Activated CD8-positive, alpha-beta T cell treated with anti-CD3 and anti-CD28 coated beads, Interleukin-2, amount 10 ng/mL, durations not matched to agents 7 days and 5 days (primary cell): ENCODE data around the gene SNED1. TPM values are rescaled to one million over a fixed set of nuclear protein-coding genes. Genes with fewer than 3 reads are reported as not detected.

Experiments used
- ATAC-seq: fragments of 150-1000 bp; cut with Tn5 transposase; one replicate; pipeline ENCODE4 v1.10.0; 2021; ENCODE audit warnings: moderate library complexity
- CTCF ChIA-PET: fragments of 350-600 bp; sonication (Branson Sonifier 250); formaldehyde crosslinking; loops from one replicate; lab custom pipeline; 2021; ENCODE audit warnings: antibody characterized with exemption; lab: Charles Lee
- POLR2A ChIA-PET: fragments of 350-600 bp; sonication (Branson Sonifier 250); formaldehyde crosslinking; loops from one replicate; lab custom pipeline; 2021; ENCODE audit warnings: antibody characterized with exemption; lab: Charles Lee
- DNase-seq: peaks from one replicate; pipeline ENCODE4 v3.0.0-alpha.2; 2020
- H3K27ac Mint-ChIP-seq: one replicate; pipeline ENCODE4 v1.8.0; 2021; ENCODE audit warnings: mild to moderate bottlenecking, mixed read lengths
- H3K27me3 Mint-ChIP-seq: one replicate; pipeline ENCODE4 v1.8.0; 2021; ENCODE audit warnings: low read depth, mixed read lengths
- H3K36me3 Mint-ChIP-seq: one replicate; pipeline ENCODE4 v1.8.0; 2021; ENCODE audit warnings: low read depth, mixed read lengths
- H3K4me1 Mint-ChIP-seq: one replicate; pipeline ENCODE4 v1.8.0; 2021; ENCODE audit warnings: low read depth, mixed read lengths
- H3K4me3 Mint-ChIP-seq: one replicate; pipeline ENCODE4 v1.8.0; 2021; ENCODE audit warnings: mild to moderate bottlenecking, mixed read lengths
- H3K9me3 Mint-ChIP-seq: one replicate; pipeline ENCODE4 v1.8.0; 2022; ENCODE audit warnings: mixed read lengths; ENCODE audit not compliant: insufficient read depth
- total RNA-seq, 2 experiments: library from RNA; stranded (reverse); gene quantifications; one replicate each; pipeline ENCODE4 v1.2.3, GENCODE V29; 2021

Gene SNED1
- total RNA-seq, 2 experiments from 2014 or later = 3.4 to 3.5 TPM

DNA sequence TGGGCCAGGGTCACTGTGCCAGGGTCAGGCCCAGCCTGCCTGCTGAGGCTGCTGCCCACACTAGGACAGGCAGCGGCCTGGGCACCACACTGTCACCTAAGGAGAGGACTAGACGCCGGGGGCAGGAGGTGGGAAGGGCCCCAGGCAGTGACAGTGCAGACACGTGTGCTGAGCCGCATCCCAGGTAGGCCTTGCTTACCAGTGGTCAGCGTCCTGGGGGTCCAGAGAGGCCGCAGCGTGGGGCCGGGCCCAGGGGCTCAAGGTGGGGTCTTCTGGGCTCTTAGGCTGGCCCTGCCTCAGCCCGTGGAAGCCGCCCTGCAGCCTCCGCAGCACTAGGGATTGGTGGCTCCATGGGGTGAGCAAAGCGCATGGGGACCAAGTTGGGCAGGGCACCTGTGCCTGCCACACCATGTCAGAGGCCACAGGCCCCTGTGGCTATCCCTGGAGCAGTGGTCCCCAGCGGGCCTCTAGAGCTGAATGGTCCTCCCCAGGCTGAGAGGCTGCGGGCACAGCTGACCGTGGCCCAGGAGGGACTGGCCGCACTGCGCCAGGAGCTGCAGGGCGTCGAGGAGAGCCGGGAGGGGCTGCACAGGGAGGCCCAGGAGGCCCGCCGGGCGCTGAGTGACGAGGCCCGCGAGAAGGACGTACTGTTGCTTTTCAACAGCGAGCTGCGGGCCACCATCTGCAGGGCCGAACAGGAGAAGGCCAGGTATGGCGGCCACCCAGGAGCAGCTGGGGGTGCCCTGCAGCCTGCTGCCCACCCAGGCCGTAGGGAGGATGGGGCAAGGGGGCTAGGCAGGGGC is 35.2 kb upstream of the SNED1 start:
- Mint-ChIP-seq H3K27ac (no peak overlapping the region), H3K9me3 (no peaks in the 10 kb centered on the region), H3K36me3 (no peaks in the 10 kb centered on the region), H3K27me3 (no peaks in the 10 kb centered on the region), H3K4me1 (no peaks in the 10 kb centered on the region), H3K4me3 (no peak overlapping the region)
- ATAC-seq (no peak), DNase-seq (no peak)
- POLR2A ChIA-PET = no interaction called here
- CTCF ChIA-PET = no interaction called here

DNA sequence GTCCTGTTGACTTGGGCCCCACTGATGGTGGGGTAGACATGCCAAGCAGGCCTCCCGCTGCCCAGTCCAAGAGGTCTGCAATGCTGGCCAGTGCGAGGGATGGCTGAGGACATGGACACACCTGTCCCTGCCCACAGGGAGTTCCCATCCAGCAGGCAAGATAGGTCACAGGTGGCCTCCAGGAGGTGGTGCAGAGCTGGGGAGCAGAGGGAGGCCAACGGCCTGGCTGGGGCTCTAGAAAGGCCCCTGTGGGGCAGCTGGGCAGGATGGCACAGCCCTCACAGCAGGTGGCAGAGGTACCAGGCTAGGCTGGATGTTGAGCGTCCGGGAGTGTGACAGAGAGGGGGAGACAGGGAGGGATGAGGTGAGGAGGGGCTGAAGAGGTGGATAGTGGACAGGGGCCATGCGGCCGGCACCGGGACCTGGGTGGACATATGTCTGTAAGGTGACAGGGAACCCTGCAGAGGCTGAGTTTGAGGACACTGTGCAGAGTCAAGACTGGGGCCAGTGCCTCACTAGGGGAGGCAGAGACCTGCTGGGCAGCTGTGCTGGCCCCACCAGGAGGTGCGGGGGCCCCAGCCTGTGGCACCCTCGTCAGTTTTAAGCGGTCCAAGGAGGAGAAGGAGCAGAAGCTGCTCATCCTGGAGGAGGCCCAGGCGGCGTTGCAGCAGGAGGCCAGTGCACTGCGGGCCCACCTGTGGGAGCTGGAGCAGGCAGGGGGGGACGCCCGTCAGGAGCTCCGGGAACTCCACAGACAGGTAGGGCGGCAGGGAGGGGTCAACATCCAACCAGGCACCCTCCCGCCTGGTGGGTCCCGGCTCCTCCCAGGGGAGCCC is 34.3 kb upstream of the SNED1 start:
- ChIA-PET CTCF (no interaction called here), POLR2A (no interaction called here)
- Mint-ChIP-seq H3K4me1 (no peaks in the 10 kb centered on the region), H3K36me3 (no peaks in the 10 kb centered on the region), H3K4me3 (no peak overlapping the region), H3K27ac (no peak overlapping the region), H3K27me3 (no peaks in the 10 kb centered on the region), H3K9me3 (no peaks in the 10 kb centered on the region)
- DNase-seq (no peak), ATAC-seq (peak; percentile 16)

DNA sequence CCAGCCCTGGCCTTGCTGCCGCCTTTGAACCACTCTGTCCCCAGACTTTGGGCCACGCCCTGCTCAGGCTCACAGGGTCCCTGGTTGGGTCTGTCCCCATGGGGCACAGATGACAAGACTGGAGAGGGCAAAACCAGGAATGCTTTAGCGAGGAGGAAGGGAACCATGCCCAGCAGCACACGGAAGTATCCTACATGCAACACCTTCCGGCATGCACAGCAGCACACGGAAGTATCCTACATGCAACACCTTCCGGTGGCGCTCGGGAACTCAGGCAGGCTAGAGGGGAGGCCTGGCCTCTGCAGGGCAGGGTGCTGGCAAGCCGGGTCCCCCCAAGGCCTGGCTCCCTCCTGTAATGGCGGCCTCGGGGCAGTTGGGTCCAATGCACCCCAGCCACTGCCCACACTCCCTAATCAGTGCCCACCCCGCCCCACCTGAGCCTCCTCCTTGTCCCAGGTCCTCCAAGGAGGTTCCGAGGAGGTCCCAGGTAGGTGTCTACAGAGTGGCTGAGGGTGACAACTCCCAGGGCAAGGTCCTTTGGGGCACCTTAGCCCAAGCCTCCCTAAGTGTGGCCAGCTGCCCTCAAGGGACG is 33.6 kb upstream of the SNED1 start:
- Mint-ChIP-seq H3K27me3 (no peaks in the 10 kb centered on the region), H3K27ac (no peak overlapping the region), H3K4me3 (no peak overlapping the region), H3K4me1 (no peaks in the 10 kb centered on the region), H3K9me3 (no peaks in the 10 kb centered on the region), H3K36me3 (no peaks in the 10 kb centered on the region)
- ATAC-seq = no peak
- ChIA-PET CTCF (no interaction called here), POLR2A (no interaction called here)
- DNase-seq = no peak

DNA sequence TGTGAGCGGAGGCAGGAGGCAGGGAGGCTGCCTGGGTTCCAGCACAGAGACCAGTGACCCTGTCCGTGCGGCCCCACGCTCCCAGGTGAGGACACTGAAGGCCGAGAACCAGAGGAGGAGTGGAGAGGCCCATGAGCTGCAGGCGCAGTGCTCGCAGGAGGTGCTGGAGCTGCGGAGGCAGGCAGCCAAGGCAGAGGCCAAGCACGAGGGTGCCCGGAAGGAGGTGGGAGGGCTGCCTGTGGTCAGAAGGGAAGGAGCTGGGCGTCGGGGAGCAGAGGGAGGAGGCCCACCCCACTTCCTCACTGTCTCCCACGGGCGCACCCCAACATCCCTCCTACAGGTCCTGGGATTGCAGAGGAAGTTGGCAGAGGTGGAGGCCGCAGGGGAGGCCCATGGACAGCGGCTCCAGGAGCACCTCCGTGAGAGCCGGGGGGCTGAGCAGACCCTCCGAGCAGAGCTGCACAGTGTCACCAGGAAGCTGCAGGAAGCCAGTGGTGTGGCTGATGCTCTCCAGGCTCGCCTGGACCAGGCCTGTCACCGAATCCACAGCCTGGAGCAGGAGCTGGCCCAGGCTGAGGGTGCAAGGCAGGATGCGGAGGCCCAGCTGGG is 33.0 kb upstream of the SNED1 start:
- Mint-ChIP-seq H3K27ac (no peak overlapping the region), H3K27me3 (no peaks in the 10 kb centered on the region), H3K9me3 (no peaks in the 10 kb centered on the region), H3K4me1 (no peaks in the 10 kb centered on the region), H3K4me3 (no peak overlapping the region), H3K36me3 (no peaks in the 10 kb centered on the region)
- ChIA-PET POLR2A (no interaction called here), CTCF (no interaction called here)
- no peak for DNase-seq
- no peak for ATAC-seq

DNA sequence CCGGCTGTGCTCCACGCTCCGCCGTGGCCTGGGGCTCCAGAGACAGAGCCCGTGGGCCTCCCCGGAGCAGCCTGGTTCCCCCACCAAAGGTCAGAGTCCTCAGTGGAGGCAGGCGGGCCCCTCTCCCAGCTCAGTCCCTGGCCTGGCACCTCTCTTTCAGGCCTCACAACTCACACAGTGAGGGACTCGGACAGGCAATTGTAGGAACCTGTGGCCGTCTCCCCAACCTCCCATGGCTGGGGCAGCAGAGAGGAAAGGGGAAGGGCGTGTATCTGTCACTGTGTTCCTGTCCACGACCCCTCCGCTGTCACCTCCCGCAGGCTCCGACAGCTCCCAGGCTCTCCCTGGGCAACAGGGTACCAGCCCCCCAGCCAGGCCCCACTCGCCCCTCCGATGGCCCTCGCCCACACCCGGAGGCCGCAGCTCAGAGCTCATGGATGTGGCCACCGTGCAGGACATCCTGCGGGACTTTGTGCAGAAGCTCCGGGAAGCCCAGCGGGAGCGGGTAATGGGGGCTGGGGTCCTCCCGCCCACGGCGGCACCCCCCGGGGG is 32.4 kb upstream of the SNED1 start:
- no peaks in the 10 kb centered on the region for H3K36me3 Mint-ChIP-seq
- H3K27ac Mint-ChIP-seq = no peak overlapping the region
- no peaks in the 10 kb centered on the region for H3K4me1 Mint-ChIP-seq
- no peaks in the 10 kb centered on the region for H3K27me3 Mint-ChIP-seq
- POLR2A ChIA-PET = no interaction called here
- ATAC-seq = no peak
- H3K9me3 Mint-ChIP-seq = no peaks in the 10 kb centered on the region
- no peak for DNase-seq
- CTCF ChIA-PET = no interaction called here
- H3K4me3 Mint-ChIP-seq = no peak overlapping the region

DNA sequence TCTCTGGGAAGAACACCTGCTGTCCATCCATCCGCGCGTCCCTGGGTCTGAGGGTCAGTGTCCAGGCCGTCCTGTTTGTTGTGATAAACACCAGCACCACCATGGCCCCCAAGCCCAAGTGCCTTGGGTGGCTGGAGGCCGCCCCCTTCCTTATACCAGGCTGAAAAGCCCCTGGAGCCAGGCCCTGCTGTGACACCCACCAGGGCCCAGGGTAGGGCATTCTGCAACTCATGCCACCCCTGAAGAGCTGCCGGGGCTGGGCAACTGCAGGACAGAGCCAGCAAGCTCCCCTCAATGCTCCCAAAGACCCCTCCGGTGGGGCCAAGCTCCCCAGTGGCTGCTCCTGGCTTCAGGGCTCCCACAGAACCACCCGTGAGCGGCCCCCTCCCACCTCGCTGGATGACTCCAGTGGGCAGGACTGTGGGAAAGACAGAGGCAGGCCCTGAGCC is 31.9 kb upstream of the SNED1 start:
- no peaks in the 10 kb centered on the region for H3K27me3 Mint-ChIP-seq
- no peaks in the 10 kb centered on the region for H3K36me3 Mint-ChIP-seq
- no peaks in the 10 kb centered on the region for H3K9me3 Mint-ChIP-seq
- H3K27ac Mint-ChIP-seq = no peak overlapping the region
- DNase-seq = no peak
- no peak for ATAC-seq
- CTCF ChIA-PET = no interaction called here
- H3K4me1 Mint-ChIP-seq = no peaks in the 10 kb centered on the region
- H3K4me3 Mint-ChIP-seq = no peak overlapping the region
- POLR2A ChIA-PET = no interaction called here

DNA sequence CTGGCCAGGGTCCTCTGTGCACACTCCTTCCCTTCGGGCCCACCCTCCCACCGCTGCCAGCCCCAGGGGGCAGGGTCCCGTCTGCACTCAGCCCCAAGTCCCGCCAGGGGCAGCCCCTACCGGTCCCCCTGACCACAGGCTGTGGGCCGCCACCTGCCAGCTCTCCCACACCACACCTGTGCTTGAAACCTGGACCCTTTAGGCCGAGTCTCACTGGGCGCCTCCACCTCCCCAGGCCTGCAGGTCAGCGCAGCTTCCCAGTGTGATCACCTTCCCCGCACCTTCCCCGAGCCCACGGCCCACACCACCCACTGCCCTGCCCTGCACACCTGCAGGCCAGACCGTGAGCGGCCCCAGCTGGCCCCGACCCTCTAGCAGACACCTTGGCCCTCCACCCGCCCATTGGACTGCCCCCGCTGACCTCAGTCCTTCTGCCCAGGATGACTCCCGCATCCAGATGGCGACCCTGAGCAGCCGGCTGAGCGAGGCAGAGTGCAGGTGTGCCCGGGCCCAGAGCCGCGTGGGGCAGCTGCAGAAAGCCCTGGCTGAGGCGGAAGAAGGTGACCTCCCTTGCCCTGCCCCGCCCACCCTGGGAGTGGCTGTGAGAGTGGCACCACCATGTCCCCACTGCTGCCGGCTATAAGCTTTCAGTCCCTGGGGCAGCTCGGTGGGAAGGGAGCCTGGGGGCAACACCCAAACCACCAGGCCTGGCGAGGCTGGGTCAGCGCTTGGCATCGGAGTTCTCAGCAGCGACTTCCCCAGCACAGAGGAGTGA is 31.3 kb upstream of the SNED1 start:
- Mint-ChIP-seq H3K9me3 (no peaks in the 10 kb centered on the region), H3K4me3 (no peak overlapping the region), H3K4me1 (no peaks in the 10 kb centered on the region), H3K36me3 (no peaks in the 10 kb centered on the region), H3K27me3 (peaks cover 2% of the 10 kb centered on the region), H3K27ac (no peak overlapping the region)
- DNase-seq (no peak), ATAC-seq (no peak)
- POLR2A ChIA-PET = no interaction called here
- CTCF ChIA-PET = no interaction called here

DNA sequence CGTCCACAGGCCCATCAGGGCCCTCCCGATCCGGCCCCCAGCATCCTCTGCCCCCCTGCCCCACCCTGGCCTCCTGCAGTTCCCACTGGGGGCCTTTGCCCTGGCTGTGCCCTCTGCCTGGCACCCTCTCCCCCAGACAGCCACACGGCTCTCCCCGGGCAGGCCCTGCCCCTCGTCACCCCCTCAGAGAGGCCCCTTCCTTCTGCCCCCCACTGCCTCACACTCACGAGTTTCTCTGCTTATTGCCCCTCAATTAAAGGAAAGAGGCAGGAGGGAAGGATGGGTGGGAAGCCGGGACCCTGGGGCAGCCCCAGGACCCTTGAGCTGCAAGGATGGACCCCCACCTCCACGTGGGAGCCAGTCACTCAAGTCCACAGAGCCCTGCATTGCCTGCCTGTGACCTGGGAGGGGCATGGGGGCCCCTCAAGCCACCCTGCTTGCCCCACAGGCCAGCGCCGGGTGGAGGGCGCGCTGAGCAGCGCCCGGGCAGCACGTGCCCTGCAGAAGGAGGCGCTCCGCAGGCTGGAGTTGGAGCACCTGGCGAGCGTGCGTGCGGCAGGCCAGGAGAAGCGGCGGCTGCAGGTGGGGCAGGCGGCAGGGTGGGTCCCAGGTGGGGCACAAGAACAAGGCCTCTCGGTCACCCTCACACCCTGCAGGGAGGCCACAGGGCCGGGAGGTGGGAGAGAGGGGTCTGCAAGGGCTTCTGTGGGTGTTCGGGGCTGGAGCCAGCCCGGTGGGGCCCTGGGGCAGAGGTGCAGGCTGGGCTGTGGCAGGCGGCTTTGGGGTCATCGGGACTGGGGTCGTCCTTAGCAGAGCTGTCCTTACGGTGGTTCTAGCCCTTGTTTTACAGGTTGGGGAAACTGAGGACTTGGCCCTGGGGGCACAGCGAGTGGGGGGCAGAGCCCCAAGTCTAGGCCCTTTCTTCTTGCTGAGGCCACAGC is 30.5 kb upstream of the SNED1 start:
- POLR2A ChIA-PET = no interaction called here
- Mint-ChIP-seq H3K27me3 (peaks cover 2% of the 10 kb centered on the region), H3K36me3 (no peaks in the 10 kb centered on the region), H3K9me3 (no peaks in the 10 kb centered on the region), H3K27ac (no peak overlapping the region), H3K4me1 (no peaks in the 10 kb centered on the region), H3K4me3 (no peak overlapping the region)
- no peak for DNase-seq
- no peak for ATAC-seq
- CTCF ChIA-PET = no interaction called here

DNA sequence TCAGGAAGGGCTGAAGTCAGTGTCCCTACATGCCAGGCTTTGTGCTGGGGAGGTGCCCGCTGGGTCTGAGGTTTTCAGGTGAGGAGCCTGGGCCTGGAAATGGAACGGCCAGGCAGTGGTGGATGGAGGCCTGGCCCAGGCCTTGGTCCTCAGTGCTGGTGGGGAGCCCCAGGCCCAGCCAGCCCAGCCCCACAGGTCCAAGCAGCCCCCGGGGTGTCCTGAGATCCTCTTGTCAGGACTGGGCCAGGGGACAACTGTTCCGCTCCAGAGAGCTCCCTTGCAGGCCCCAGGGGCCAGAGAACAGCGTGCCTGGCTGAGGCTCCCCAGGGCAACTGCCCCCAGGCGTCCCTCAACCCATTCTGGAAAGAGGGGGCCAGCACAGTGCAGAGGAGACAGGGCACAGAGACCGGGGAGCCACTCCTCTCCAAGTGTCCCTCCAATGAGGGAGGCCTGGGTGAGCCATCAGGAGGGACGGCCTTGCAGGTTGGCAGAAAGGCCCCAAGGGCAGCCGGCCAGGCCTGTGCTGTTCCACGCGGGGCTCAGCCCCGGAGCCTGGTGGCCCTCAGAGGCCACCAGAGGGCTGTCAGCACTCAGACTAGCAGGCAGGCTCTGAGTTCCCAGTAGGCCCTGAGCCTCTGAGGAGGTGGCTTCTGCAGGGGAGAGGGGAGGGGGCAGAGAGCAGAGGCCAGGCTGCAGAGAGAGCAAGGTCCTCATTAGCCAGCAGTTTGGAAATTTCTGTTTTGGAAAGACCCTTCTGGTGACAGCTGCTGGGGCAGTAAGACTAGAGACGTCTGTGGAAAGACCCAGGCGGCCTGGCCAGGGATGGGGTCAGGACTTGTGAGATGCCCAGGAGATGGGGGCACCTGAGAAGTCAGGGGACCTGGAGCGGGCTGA is 29.4 kb upstream of the SNED1 start:
- no peak overlapping the region for H3K4me3 Mint-ChIP-seq
- no peaks in the 10 kb centered on the region for H3K9me3 Mint-ChIP-seq
- H3K27ac Mint-ChIP-seq = no peak overlapping the region
- no peak for ATAC-seq
- ChIA-PET CTCF (no interaction called here), POLR2A (no interaction called here)
- no peaks in the 10 kb centered on the region for H3K36me3 Mint-ChIP-seq
- DNase-seq = no peak
- no peaks in the 10 kb centered on the region for H3K4me1 Mint-ChIP-seq
- peaks cover 5% of the 10 kb centered on the region for H3K27me3 Mint-ChIP-seq

DNA sequence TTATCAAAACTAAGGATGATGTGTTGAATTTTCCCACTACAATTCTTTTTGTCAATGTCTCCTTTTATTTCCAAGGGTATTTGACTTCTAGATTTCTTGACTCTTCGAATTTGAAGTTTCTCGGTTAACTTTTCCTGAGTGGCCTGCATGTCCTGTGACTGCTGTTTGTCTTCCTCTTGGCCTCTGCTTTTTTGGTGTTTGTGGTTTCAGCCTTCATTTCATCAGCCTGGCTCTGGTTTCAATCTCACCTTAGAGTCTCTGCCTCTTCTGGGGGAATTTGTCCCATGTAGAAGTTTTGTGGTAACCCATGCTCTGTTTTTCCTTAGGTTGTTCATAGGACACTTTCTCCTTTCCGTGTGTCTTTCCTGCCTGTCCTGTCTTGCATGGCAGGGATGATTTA is 28.3 kb upstream of the SNED1 start:
- POLR2A ChIA-PET = no interaction called here
- H3K4me1 Mint-ChIP-seq = peaks cover 5% of the 10 kb centered on the region

More for the DNA sequence above, 28.3 kb upstream of the SNED1 start:
- Mint-ChIP-seq H3K4me3 (no peak overlapping the region), H3K9me3 (no peaks in the 10 kb centered on the region), H3K36me3 (no peaks in the 10 kb centered on the region), H3K27me3 (peaks cover 8% of the 10 kb centered on the region), H3K27ac (no peak overlapping the region)
- ATAC-seq = no peak
- DNase-seq = no peak
- CTCF ChIA-PET = no interaction called here
